ENCODE data around the gene MORC4.

MORC4 gene

DNA sequence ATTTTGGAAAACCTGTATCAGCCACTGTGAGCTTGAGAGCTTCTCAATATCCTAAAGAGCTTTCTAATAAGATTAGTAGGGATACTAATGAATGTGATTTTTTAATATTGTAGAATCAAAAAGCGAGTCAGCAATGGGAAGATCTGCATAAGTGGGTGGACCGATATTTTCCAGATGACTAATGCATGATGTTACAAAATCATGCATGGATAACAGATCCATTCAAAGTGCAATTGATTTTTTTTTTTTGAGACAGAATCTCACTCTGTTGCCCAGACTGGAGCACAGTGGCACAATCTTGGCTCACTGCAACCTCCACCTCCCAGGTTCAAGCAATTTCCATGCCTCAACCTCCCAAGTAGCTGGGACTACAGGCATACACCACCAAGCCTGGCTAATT lies 87.1 kb downstream of the MORC4 start:
- no peak for DNase-seq (ENCODE audit: low read depth in 2 of 3, low spot score in 2 of 3)

DNA sequence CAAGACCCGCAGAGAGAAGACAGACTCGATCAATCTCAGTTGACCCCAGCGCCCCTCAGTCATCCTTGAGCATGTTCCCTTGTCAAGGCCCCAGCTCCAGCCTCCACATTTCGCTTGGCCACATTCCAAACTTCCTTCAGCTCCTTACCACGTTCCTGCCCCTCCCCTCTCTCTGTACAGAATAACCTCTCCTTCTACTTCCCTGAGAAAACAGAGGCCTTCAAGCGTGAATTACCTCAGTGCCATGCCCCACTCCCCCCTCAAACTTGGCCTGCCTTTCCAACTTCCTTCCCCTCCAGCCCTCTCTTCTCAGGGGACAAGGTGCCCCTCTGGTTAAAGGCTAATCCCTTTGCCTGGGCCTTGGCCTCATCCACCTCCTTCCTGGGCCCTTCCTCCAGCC lies 93.7 kb downstream of the MORC4 start:
- no peak for DNase-seq (ENCODE audit: low read depth in 2 of 3, low spot score in 2 of 3)

DNA sequence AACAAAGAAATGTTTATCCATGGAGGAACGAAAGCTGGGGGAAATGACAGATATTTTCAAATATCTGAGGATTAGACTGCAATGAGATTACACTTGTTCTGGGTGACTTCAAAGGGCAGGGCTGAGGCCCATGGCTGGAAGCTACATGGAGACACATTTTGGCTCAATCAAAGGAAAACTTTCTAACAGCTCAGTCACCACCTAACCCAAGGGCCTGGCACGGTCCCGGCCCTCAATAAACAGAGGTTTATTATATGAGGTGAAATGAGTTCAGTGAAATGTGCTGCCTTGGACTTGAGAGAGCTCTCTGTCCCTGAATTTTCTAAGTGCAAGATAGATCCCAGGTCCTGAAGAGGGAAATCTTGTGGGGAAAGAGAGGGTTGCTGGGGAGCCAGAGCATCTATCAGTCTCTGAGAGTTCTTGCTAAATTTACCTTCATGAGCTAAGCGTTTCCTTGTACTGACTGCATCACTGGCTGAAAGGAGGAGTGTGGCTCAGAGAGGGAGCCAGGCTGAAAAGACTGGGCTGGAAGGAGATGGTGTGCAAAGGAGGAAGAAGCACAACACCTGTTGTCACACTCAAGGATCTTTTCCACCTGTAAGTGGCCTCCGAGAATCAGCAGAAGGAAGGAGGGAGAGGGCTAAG lies 94.8 kb downstream of the MORC4 start:
- no peak for DNase-seq (ENCODE audit: low read depth in 2 of 3, low spot score in 2 of 3)

DNA sequence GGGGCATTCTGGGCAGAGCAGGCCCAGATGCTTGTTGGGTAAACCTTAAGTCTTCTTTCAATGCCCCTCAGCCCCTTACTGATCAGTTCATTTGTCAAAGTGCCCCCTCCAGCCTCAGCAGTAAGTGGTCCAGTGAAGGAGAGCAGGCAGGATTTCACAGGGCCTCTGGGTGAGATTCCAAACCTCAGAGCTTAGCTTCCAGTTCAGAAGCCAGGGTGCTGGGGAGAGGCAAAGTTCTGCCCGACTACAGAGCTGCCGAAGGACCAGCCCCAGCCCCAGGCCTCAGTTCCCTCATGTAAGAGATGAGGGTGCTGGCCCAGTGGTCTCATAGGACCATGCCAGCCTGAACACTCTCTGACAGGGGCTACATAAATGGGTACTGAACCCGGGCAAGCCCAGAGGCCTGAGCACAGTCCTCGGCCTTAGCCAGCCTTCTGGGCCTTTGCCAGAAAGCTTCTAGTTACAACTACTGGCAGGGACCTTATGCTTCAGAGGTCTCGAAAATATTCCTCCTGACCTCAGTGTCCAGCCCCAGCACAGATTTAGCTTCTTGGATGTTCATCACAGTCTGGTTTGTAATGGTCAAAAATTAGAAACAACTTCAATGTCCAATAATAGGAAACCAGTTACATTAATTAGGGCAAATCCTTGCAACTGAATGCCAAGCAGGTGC lies 96.0 kb downstream of the MORC4 start:
- DNase-seq (ENCODE audit: low read depth in 2 of 3, low spot score in 2 of 3), result no peak

DNA sequence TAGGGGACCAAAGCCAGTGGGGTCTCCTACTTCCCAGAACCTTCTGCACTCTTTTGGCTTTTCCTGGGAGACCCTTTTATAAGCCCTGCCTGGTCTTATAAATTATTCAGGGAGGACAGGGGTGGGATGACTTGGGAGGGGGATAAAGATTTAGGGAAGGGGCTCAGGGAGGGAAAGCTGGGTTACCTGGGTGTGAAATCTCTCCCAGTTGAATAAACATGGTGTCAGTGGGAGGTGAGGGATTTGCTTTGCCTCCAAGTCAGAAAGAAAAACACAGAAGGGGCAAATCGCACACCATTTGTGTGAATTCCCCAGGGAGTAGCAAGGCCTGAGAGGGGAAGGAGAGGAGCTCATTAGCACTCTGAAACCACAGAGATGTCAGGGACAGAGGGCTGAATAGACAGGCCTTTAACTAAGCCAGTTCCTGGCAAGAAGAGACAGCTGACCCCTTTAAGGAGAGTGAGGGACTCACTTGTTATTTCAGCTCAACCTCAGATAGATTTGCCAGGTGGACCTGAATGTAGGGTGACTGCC lies 96.7 kb downstream of the MORC4 start, which contains the start of gene RIPPLY1:
TSS of gene RIPPLY1 (minus strand) at position 51 of the 534 bp plus-strand sequence. CDS start 54 bp downstream, outside the sequence.
- no peak for DNase-seq (ENCODE audit: low read depth in 2 of 3, low spot score in 2 of 3)

DNA sequence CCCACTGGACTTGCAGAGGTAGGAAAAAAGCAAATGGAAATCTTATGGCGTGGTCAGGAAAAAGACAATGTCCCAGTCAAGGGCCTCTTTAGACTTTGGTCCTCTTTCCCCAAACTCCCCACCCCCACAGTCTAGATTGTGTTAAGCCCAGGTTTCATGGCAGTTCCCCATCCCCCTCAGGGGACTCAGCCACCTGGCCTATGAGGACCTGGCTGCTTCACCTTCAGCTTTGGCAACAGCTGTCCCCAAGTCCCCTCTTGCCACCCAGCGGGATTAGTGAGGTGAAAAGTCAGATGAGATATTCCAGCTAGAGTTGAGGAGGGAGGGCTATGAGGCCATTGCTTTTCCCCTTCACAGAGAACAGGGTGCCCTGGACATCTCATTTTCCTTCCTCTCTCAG lies 97.3 kb downstream of the MORC4 start:
- no peak for DNase-seq (ENCODE audit: low read depth in 2 of 3, low spot score in 2 of 3)

DNA sequence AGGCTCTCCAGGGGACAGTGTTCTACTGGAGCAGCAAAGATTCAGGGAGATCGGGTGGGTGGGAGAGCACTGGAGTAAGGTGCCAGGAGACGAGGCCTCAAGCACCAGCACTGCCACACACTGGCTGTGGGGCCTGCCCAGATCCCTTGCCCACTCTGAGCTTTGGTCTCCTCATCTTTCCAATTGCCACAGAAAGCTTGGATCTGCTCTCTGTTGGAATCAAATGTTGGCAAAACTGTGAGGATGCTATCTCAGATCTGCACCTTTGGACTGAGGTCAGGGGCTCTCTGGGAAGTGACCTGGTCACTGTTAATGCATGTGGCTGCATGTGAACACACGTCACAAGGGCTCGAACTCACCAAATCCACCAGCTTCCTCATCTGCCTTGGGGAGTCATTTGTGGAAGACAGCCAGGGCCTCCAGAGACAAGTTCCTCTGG lies 98.2 kb downstream of the MORC4 start:
- no peak for DNase-seq (ENCODE audit: low read depth in 2 of 3, low spot score in 2 of 3)

DNA sequence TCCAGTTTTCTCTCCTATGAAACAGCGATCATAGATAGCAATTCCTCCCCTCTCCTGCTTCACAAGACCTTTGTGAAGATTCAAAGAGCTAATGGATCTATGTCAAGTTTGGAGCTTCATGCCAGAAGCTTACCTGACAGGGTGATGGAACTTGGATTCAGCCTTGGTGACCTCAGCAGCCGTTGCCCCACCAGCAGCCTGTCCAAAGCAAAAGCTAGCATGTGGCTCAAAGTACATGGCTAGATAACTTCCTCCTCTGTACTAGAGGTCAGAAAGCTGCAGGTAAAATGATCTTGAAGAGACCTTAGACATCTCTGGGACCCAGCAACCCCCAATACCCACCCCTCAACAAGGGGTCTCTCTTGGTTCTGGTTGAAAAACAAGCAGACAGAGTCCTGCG lies 98.7 kb downstream of the MORC4 start:
- DNase-seq (ENCODE audit: low read depth in 2 of 3, low spot score in 2 of 3), result no peak

DNA sequence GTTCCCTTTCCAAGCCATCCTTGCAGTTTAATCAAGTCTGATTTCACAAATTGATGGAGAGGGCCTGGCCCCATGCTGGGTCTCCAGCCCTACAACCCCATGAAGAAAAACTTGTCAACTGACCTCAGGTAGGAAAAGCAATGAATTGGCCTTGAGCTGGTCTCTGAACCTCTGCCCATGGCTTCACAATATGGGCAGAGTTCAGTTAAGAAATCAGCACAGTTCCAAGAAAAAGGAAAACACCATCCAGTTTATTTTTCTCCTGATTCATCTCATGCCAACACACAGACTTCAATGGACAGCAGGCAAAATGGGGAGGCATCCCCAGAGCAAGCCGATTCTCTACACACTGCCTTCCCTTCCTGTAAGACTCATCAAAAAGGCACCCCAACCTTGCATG lies 100.2 kb downstream of the MORC4 start:
- no peak for DNase-seq (ENCODE audit: low read depth in 2 of 3, low spot score in 2 of 3)

DNA sequence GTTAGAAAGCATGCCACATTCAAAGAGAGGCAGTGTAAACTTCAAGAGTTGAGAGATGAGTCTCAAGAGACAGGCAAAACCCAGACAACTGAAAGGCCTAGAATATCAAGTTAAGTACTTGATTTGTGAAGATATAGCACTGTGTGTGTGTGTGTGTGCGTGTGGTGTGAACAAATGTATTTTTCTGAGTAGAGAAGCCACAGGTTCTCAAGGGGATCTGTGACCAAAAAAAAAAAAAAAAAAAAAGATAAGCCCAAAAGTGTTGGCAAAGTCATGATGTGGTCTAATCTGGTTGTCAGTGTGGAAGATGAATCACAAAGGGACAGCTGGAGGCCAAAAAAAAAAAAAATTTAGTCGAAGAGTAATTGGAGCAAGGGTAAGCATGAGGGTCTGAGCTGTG lies 100.7 kb downstream of the MORC4 start:
- no peak for DNase-seq (ENCODE audit: low read depth in 2 of 3, low spot score in 2 of 3)

DNA sequence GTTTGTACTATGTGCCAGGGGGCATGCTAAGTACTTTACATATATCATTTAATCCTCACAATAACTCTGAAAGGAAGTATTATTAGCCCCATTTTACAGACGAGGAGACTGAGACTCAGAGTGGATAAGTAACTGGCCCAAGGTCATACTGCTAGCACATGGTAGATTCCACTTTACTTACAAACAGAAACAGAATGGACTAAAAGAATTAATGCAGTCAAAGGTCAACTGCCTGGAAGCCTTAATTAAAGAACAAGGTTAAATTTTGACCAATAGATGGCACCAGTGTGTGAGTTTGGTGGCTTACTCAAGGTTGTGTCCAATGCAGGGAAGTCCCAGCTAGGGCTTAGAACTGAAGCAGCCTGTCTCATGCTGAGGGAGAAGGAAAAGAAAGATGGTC lies 101.5 kb downstream of the MORC4 start:
- DNase-seq (ENCODE audit: low read depth in 2 of 3, low spot score in 2 of 3), result no peak

DNA sequence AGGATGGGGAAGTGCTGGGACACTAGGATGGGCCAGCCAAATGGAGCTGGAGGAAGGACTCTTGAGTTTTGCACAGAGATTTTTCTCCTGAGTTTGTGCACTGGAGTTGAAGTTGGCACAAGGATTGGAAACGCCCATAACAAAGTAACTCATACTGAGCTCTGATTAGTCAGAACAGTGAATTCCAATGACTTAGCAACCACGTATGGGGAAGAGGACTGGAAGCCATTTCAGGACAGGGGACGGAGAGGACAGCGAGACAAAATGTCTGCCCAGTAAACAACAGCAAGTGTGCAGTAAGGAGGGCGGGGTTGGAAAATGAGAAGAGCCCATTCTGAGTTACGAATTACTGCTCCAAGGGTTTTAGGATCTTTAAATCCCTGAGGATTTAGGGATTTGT lies 102.8 kb downstream of the MORC4 start:
- DNase-seq (ENCODE audit: low read depth in 2 of 3, low spot score in 2 of 3), result no peak

DNA sequence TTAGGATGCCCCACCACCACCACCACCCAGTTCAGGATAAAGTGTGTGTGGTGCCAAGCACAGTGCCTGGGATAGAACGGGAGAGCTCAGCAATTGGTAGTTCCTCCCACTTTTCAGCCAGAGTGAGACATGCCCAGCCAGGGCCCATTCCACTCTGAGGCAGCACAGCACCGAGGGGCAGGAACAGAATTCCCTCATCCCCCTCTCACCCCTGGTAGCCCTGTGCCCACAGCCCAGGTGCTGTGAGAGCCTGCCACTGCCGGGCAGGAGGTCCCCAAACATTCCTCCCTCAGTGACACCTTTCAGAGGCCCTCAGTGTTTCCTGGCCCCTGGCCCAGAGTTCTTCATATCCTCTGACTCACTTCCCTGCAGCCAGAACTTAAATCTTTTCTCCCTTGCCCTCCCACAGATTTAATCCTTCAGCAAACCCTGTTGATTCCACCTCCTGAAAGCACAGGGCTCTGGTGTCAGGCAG lies 105.0 kb downstream of the MORC4 start:
- DNase-seq (ENCODE audit: low read depth in 2 of 3, low spot score in 2 of 3), result no peak

DNA sequence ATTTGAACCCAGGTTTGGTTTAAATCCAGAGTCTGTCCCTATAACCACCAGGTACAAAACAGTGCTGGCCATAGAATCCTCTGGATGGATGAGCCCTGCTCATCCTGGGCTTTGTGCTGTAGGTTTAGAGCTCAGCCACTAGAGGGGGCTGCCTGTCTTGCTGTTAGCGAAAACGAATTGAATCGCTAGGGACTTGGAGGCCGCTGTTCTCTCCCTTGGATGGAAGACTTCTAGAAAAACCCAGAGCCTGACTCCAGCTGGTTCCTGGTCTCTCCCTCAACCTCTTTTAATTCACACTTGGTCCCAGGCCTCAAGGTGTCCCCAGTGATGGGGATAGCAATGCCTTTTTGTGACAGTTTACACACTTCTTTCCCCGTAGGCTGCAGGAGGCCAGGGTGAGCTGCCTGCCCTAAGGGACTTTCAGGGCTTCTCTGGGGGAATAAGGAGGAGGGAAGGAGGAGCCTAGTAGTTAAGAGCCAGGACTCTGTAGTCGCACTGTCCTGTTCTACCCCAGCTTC lies 105.6 kb downstream of the MORC4 start:
- DNase-seq (ENCODE audit: low read depth in 2 of 3, low spot score in 2 of 3), result peak in 2 of 3 experiments; percentile 3 to 17

DNA sequence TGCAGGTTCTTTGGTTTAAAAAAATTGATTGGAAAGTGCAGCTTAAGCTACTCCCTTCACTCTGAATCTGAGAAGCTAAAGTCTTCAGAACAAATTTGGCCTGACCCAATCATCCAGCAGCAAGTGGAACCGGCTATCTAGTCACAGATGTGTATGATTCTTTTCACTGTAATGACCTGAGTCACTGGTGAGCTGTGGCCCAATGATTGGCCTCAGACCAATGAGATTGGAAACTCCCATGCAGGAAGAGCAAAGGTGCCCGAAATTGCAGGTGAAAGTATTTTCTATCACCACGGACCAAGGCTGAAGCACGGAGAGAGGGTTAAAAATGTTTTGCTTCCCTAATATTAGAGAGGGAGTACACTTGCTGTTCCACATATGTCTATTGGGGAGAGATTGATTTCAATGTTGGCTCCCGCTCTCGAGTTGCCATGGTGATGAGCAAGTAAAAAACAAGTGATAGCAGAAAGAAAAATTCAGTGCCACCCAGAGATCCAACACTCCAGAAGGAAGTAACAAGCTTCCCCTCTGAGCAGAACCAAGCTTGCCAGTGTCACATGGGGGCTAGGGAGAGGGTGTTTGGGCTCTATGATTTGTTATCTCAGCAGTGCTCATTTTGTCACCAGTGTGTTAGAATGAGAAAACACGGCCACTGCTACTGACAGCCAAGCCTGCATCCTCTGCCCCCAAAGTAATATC lies 108.1 kb downstream of the MORC4 start:
- no peak for DNase-seq (ENCODE audit: low read depth in 2 of 3, low spot score in 2 of 3)
